ENCODE measurements around the gene P2RX6. TPM values are rescaled to one million over a fixed set of nuclear protein-coding genes. Genes with fewer than 3 reads are reported as not detected.

The P2RX6 gene
- total RNA-seq, 1 donor from 2014 or later = 2.8 TPM

DNA sequence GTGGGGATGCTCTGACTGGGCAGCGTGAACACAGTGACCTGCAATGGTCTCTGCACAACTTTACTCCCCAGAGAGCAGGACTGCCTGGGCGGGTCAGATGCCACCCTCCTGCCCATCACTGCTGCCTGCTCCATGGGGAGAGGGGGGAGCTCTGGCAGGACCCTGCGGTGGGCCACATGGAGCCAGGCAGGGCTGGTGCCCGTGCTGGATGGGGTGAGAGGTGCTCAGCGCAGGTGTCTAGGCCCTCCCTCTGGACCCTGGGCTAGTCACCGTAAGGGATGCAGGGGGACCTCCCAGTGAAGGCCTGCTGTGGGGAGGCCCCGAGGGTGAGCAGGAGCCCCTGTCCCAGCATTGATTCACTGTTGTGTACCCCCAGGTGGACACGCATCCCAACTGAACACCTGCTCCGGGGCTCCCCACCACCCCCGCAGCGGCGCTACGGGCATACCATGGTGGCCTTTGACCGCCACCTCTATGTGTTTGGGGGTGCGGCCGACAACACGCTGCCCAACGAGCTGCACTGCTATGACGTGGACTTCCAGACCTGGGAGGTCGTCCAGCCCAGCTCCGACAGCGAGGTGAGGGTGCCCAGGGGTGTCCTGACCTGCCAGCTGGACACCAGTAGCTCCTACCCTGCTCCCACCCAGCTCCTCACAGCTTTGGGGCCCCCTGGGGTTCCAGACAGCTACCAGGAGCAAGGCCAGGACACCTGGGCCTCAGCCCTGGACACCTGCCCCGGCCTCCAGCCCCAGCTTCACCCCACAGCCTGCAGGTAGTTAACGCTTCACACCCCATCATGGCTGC, 23.5 kb upstream of the P2RX6 start:
- H3K27me3 Mint-ChIP-seq = no peaks in the 10 kb centered on the region
- H3K4me1 Mint-ChIP-seq (ENCODE audit: unreplicated experiment) = no peaks in the 10 kb centered on the region
- H3K36me3 Mint-ChIP-seq = peaks cover 2% of the 10 kb centered on the region
- H3K9me3 Mint-ChIP-seq = no peaks in the 10 kb centered on the region
- TF ChIP-seq, protein P1, sequence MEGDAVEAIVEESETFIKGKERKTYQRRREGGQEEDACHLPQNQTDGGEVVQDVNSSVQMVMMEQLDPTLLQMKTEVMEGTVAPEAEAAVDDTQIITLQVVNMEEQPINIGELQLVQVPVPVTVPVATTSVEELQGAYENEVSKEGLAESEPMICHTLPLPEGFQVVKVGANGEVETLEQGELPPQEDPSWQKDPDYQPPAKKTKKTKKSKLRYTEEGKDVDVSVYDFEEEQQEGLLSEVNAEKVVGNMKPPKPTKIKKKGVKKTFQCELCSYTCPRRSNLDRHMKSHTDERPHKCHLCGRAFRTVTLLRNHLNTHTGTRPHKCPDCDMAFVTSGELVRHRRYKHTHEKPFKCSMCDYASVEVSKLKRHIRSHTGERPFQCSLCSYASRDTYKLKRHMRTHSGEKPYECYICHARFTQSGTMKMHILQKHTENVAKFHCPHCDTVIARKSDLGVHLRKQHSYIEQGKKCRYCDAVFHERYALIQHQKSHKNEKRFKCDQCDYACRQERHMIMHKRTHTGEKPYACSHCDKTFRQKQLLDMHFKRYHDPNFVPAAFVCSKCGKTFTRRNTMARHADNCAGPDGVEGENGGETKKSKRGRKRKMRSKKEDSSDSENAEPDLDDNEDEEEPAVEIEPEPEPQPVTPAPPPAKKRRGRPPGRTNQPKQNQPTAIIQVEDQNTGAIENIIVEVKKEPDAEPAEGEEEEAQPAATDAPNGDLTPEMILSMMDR (conservative IDR thresholded peaks at IDR 0.05) = no peak
- DNase-seq (ENCODE audit: extremely low spot score, unreplicated experiment) = no peak
- no peak overlapping the region for H3K4me3 Mint-ChIP-seq
- no peak overlapping the region for H3K27ac Mint-ChIP-seq

DNA sequence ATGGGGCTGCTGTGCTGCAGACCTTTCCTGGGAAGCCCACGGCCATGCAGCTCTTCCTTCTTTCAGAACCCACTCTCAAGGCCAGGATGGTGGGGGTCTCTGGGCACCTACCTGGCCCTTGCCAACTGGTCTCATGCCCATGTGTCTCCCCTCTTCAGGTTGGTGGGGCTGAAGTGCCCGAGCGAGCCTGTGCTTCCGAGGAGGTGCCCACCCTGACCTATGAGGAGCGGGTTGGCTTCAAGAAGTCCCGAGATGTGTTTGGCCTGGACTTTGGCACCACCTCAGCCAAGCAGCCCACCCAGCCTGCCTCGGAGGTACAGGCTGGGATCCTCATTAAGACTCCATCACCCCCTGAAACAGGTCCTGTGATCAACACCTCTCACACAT, 22.9 kb upstream of the P2RX6 start:
- no peaks in the 10 kb centered on the region for H3K36me3 Mint-ChIP-seq
- no peaks in the 10 kb centered on the region for H3K9me3 Mint-ChIP-seq
- H3K27ac Mint-ChIP-seq = no peak overlapping the region
- TF ChIP-seq, protein P1 (conservative IDR thresholded peaks at IDR 0.05) = no peak
- no peaks in the 10 kb centered on the region for H3K27me3 Mint-ChIP-seq
- DNase-seq (ENCODE audit: extremely low spot score, unreplicated experiment) = no peak
- no peak overlapping the region for H3K4me3 Mint-ChIP-seq
- H3K4me1 Mint-ChIP-seq (ENCODE audit: unreplicated experiment) = no peaks in the 10 kb centered on the region

DNA sequence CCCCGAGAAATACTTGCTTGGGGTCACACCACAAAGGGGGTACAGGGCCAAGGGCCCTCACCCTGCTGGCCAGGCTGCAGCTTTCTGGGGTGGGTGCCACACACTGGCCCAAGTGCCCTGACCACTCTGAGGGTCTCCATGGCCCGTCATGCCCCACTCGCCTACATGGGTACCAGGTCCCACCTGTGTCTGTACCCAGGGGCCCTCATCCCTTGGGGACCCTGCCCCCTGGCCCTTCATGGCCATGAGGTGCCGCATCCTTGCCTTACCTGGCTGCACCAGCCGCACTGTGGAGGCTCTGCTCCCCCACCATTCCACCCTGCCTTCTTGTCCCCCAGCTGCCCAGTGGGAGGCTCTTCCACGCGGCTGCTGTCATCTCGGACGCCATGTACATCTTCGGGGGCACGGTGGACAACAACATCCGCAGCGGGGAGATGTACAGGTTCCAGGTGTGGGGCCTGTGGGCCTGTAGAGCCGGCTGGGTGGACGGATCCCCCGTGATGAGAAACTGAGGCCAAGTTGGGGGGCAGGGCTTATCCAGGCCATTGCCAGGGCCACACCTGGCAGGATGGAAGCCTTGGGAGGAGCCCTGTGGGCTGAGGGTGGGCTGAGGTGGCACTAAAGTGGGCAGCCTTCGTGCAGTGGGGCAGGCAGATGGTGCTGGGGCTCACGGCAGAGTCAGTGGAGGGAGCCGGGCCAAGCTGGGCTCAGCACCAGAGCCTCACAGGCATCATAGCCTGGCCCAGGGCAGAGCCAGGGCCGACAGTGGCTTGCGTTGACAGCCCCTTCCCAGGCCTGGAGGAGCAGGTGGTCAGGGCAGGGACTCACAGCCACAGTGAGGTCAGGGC, 22.3 kb upstream of the P2RX6 start:
- Mint-ChIP-seq H3K27ac (no peak overlapping the region), H3K4me1 (ENCODE audit: unreplicated experiment) (no peaks in the 10 kb centered on the region), H3K27me3 (no peaks in the 10 kb centered on the region), H3K9me3 (no peaks in the 10 kb centered on the region), H3K4me3 (no peak overlapping the region), H3K36me3 (no peaks in the 10 kb centered on the region)
- no peak for DNase-seq (ENCODE audit: extremely low spot score, unreplicated experiment)
- TF ChIP-seq, protein P1 (conservative IDR thresholded peaks at IDR 0.05) = no peak

DNA sequence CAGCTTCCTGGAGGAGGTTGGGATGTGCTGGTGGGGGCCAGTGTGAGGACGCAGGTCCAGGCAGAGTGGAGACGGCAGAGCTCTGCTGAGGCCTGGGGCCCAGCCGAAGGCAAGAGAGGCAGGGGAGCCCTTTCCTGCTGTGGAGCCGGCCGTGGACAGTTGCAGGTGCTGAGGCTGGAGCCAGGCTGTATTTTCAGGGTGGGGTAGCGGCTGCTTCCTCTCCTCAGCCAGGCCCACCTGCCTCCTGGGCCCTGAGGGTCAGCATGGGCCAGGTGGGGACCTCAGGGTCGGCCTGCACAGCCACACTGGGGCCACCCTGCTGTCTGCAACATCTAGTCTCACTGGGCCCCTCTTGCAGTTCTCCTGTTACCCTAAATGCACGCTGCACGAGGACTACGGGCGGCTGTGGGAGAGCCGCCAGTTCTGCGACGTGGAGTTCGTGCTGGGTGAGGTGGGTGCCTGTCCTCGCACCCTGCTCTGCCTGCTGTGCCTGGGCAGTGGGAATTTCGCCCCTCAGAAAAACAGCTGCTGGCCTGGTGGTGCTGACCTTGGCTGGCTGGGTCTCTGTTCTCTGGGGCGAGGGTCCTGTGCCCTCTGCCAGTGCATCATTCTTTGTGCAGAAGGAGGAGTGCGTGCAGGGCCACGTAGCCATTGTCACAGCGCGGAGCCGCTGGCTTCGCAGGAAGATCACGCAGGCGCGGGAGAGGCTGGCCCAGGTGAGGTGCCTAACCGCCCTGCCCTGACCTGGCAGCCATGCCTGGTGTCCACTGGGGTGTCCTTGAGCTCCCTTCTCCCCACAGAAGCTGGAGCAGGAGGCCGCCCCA, 21.4 kb upstream of the P2RX6 start:
- Mint-ChIP-seq H3K9me3 (no peaks in the 10 kb centered on the region), H3K27ac (no peak overlapping the region), H3K4me1 (ENCODE audit: unreplicated experiment) (no peaks in the 10 kb centered on the region), H3K36me3 (no peaks in the 10 kb centered on the region), H3K27me3 (no peaks in the 10 kb centered on the region), H3K4me3 (no peak overlapping the region)
- no peak for DNase-seq (ENCODE audit: extremely low spot score, unreplicated experiment)
- TF ChIP-seq, protein P1 (conservative IDR thresholded peaks at IDR 0.05) = no peak

DNA sequence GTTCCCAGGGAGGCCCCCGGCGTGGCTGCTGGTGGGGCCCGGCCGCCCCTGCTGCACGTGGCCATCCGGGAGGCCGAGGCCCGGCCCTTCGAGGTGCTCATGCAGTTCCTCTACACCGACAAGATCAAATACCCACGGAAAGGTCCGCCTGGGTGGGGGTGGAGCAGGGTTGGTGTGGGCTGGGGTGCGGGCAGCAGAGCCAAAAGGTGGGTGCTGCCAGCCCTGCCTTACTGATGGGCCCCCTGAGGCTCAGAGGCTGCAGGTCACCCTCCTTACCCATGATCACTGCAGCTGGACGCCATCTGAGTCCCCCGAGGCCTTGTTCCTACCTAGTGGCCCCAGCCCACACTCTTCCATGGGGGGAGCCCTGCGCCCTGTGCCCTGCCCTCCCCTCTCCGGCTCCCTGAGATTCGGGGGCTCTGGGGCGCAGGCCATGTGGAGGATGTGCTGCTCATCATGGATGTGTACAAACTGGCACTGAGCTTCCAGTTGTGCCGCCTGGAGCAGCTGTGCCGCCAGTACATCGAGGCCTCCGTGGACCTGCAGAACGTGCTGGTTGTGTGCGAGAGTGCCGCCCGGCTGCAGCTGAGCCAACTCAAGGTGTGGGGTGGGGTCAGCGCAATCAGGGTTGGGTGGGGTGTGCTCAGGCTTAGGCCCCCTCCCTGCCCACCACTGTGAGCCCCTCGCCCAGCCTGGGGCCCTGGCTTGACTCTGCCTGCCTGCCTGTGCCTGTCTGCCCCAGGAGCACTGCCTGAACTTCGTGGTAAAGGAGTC, 20.6 kb upstream of the P2RX6 start:
- Mint-ChIP-seq H3K4me3 (no peak overlapping the region), H3K9me3 (no peaks in the 10 kb centered on the region), H3K36me3 (no peaks in the 10 kb centered on the region), H3K4me1 (ENCODE audit: unreplicated experiment) (no peaks in the 10 kb centered on the region), H3K27me3 (no peaks in the 10 kb centered on the region), H3K27ac (no peak overlapping the region)
- peak; percentile 70 for DNase-seq (ENCODE audit: extremely low spot score, unreplicated experiment)
- TF ChIP-seq, protein P1 (conservative IDR thresholded peaks at IDR 0.05) = no peak

Data from type B pancreatic cell (in vitro differentiated cells).